HG03175 (cell line): ENCODE measurements around the gene MPO.

ENCODE experiments used
- ATAC-seq: cut with Tn5 transposase; IDR thresholded peaks from one replicate; pipeline ENCODE4 v1.9.1; 2021; ENCODE audit warnings: mild to moderate bottlenecking, moderate library complexity; ENCODE audit not compliant: unreplicated experiment

Gene MPO

GRCh38 chr17:58242171-58242784 is 38.5 kb downstream of the MPO start:
- no peak for ATAC-seq

- no peak for ATAC-seq
Measured at GRCh38 chr17:58239987-58240386, 40.7 kb downstream of the MPO start.

- no peak for ATAC-seq
Measured at GRCh38 chr17:58238147-58238634, 42.5 kb downstream of the MPO start, which contains the start of gene LPO. TSS of gene LPO (plus strand) at chr17:58238584. CDS start at chr17:58242980, 4,396 bp downstream.

- no peak for ATAC-seq
Measured at GRCh38 chr17:58236394-58236793, 44.3 kb downstream of the MPO start.

- no peak for ATAC-seq
Measured at GRCh38 chr17:58235821-58236220, 44.9 kb downstream of the MPO start.

GRCh38 chr17:58234512-58234911 is 46.2 kb downstream of the MPO start:
- ATAC-seq, result no peak

- peak; percentile 70 for ATAC-seq
Measured at GRCh38 chr17:58233543-58233942, 47.2 kb downstream of the MPO start.

DNA sequence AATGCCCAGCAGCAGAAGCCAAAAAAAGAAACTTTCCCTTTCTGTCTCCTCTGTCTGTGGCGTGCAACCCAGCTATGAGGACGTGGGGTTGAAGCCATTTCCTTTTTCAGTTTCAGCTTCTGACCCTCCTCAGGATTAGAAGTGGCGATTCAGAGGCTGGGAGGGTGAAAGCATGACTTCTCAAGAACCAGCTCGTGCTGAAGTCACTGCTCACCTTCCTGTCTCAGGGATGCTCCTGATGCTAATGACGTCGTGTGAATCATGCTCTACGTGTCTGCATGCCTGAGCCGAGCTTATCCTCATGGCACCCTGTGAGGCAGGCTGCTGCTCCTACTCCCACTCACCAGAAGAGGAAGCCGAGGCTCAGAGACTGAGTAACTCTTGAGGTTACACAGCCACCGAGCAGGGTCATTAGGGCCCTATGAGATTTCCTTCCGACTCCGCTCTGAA is 48.0 kb downstream of the MPO start:
- peak; percentile 75 for ATAC-seq

DNA sequence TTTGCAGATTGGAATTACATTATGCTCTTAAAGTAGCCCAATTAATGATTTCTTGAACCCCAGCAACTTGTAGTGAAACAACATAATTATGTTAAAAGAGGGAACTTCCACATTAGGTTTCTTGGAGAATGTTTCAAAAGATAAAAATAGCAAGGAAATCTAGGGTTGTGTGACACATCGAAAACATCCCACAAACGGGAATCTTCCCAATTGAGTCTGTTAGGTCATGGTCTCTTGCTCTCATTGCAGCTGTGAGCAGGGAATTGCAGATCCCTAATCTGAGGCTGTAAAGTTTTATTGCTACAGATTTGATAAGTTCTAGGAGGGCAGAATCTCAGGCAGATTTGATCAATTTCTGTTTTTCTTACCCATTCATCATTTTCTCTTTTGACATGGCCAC is 49.1 kb downstream of the MPO start:
- no peak for ATAC-seq

DNA sequence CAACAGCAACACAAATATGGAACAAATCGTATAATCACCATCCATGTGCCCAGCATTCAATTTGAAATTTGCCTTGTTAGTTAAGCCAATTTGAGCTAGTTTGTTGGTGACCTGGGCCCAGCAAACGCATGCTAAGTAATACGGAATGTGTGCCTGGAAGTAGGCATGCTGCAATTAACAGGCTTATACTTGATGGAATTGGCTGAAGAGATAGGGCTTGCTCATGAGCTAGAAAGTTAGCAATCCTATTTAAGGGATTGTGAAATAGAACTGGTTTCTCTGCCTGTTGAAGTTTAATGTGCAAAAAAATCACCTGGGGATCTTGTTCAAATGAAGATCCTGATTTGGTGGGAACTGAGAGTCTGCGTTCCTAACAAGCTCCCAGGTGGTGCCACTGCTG is 50.9 kb downstream of the MPO start:
- ATAC-seq, result no peak

DNA sequence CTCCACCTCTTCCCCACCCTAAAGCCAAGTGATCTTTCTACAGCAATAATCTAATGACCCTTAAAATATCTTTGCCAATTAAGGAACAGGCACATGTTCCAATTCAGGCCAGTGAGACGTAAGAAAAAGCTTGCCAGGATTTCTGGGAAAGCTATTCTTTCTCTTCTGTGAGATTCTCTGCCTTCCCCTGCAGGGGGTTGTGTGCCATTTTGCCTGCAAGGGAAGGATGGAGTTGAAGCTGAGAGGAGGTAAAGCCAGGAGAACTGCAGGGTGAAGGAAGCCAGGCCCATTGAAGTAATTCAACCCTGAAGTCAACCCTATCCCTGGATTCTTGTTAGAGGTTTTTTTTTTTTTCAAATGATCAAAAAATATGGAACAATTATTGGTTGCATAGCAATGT is 51.4 kb downstream of the MPO start:
- ATAC-seq, result no peak

- ATAC-seq, result no peak
Measured at GRCh38 chr17:58228679-58229078, 52.1 kb downstream of the MPO start.

GRCh38 chr17:58227733-58228132 is 53.0 kb downstream of the MPO start:
- ATAC-seq, result no peak

DNA sequence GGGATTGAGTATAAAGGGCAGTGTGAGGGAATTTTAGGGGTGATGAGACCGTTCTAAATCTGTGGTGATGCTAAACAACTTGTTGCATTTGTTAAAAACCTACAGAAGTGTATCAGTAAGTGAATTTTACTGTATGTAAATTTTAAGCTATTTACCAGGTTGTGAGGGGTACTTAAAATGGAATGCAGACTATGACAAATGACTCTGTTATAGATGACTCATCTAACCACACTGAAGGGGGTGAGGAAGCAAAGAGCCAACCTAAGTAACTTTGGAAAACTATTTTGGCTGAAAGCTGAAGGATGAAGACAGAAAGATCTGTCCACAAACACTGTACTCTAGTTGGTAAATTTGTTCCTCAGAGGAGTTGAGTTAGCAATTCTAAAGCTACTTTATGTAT is 56.4 kb downstream of the MPO start:
- ATAC-seq, result no peak
